H1 (cell line): ENCODE measurements around the gene CDK2. TPM values are rescaled to one million over a fixed set of nuclear protein-coding genes. Genes with fewer than 3 reads are reported as not detected.

Source experiments
- CTCF ChIA-PET: fragments of 300-600 bp; sonication (Branson Sonifier 250); formaldehyde crosslinking; loops from one replicate; lab custom pipeline; 2021; ENCODE audit not compliant: partially characterized antibody; lab: Charles Lee
- POLR2A ChIA-PET: fragments of 300-600 bp; sonication (Branson Sonifier 250); formaldehyde crosslinking; loops from one replicate; lab custom pipeline; 2021; ENCODE audit warnings: inconsistent platforms; ENCODE audit not compliant: partially characterized antibody; lab: Charles Lee
- DNase-seq, 2 experiments: peaks; one replicate each; pipeline versions ENCODE4 v3.0.0 to v3.0.0-alpha.2; 2010 to 2022; ENCODE audit warnings: low spot score in 2 of 2, low read depth in 1 of 2, mixed read lengths in 1 of 2
- FAIRE-seq: peaks from 2 replicates; lab custom pipeline; 2011; peaks lifted over from hg19 to GRCh38; lab: Jason Lieb, UNC
- H2AFZ ChIP-seq: 2 replicates; pipeline ENCODE4 v1.8.1; 2012; ENCODE audit warnings: low read length, inconsistent platforms
- H2AK5ac ChIP-seq: 2 replicates; pipeline ENCODE4 v1.6.1; 2013; ENCODE audit warnings: low read depth, low read length
- H2BK120ac ChIP-seq: replicated peaks from 2 replicates; pipeline ENCODE3; 2013; ENCODE audit warnings: low read depth, low read length, inconsistent platforms
- H2BK12ac ChIP-seq: 2 replicates; pipeline ENCODE4 v1.6.1; 2013; ENCODE audit warnings: low read depth, low read length
- H2BK15ac ChIP-seq: 2 replicates; pipeline ENCODE4 v1.6.1; 2013; ENCODE audit warnings: low read length
- H2BK20ac ChIP-seq: 2 replicates; pipeline ENCODE4 v1.6.1; 2013; ENCODE audit warnings: low read length
- H2BK5ac ChIP-seq: 2 replicates; pipeline ENCODE4 v1.6.1; 2013; ENCODE audit warnings: low read depth, low read length
- H3K14ac ChIP-seq: 2 replicates; pipeline ENCODE4 v1.6.1; 2013; ENCODE audit warnings: inconsistent platforms; ENCODE audit not compliant: insufficient read length
- H3K18ac ChIP-seq: 2 replicates; pipeline ENCODE4 v1.6.1; 2013; ENCODE audit warnings: low read length; ENCODE audit errors: extremely low read depth
- H3K23ac ChIP-seq: 2 replicates; pipeline ENCODE4 v1.6.1; 2013; ENCODE audit warnings: inconsistent platforms; ENCODE audit not compliant: insufficient read length
- H3K23me2 ChIP-seq: 2 replicates; pipeline ENCODE4 v1.6.1; 2013; ENCODE audit warnings: low read depth, low read length
- H3K27ac ChIP-seq: 2 replicates; pipeline ENCODE4 v1.6.1; 2011; ENCODE audit warnings: low read depth, low read length, inconsistent platforms
- H3K27me3 ChIP-seq, 4 experiments: replicated peaks in 1 of 4; 1 replicate in 1 of 4; 2 replicates in 3 of 4; pipeline versions ENCODE4 v1.6.1 to v1.8.1; 2011 to 2013; ENCODE audit warnings: low read length in 3 of 4, mild to moderate bottlenecking in 3 of 4, inconsistent platforms in 2 of 4, mixed read lengths in 2 of 4, moderate library complexity in 1 of 4; ENCODE audit not compliant: control insufficient read depth in 3 of 4, insufficient read depth in 3 of 4; ENCODE audit errors: extremely low read depth in 1 of 4
- H3K36me3 ChIP-seq, 4 experiments: 2 replicates each; pipeline versions ENCODE4 v1.6.1 to v1.8.1; 2011 to 2013; ENCODE audit warnings: mild to moderate bottlenecking in 4 of 4, low read length in 3 of 4, moderate library complexity in 2 of 4, control low read depth in 1 of 4, inconsistent platforms in 1 of 4; ENCODE audit not compliant: insufficient read depth in 4 of 4, control insufficient read depth in 2 of 4
- H3K4ac ChIP-seq: replicated peaks from 2 replicates; pipeline ENCODE3; 2013; ENCODE audit warnings: low read length, low read depth, mixed read lengths, inconsistent platforms; ENCODE audit not compliant: insufficient read length
- H3K4me1 ChIP-seq, 4 experiments: replicated peaks in 1 of 4; 1 replicate in 1 of 4; 2 replicates in 3 of 4; pipeline versions ENCODE4 v1.6.1 to v1.8.1; 2011 to 2013; ENCODE audit warnings: low read length in 3 of 4, inconsistent platforms in 2 of 4, mixed read lengths in 1 of 4; ENCODE audit not compliant: insufficient read depth in 4 of 4, control insufficient read depth in 3 of 4
- H3K4me2 ChIP-seq, 2 experiments: 2 replicates each; pipeline versions ENCODE4 v1.6.1 to v1.8.1; 2011 to 2013; ENCODE audit warnings: low read depth in 2 of 2, low read length in 2 of 2, control low read depth in 1 of 2, inconsistent platforms in 1 of 2, mild to moderate bottlenecking in 1 of 2; ENCODE audit not compliant: insufficient read depth in 1 of 2
- H3K4me3 ChIP-seq, 4 experiments: fragments of 200-600, 300-600 bp in 1 of 4; sonication (generic), shearing (Covaris generic), sonication (Bioruptor Twin) in 1 of 4; 2 replicates each; pipeline versions ENCODE4 v1.5.1 to v1.8.1; 2011 to 2016; ENCODE audit warnings: low read length in 4 of 4, low read depth in 3 of 4, control low read depth in 2 of 4, inconsistent platforms in 2 of 4, mild to moderate bottlenecking in 2 of 4, mixed read lengths in 1 of 4, moderate library complexity in 1 of 4; ENCODE audit not compliant: insufficient read depth in 2 of 4; ENCODE audit errors: extremely low read depth in 1 of 4
- H3K56ac ChIP-seq: replicated peaks from 2 replicates; pipeline ENCODE3; 2013; ENCODE audit warnings: low read depth, mild to moderate bottlenecking, mixed read lengths, low read length, inconsistent platforms; ENCODE audit not compliant: insufficient read length
- H3K79me1 ChIP-seq: 2 replicates; pipeline ENCODE4 v1.6.1; 2013; ENCODE audit warnings: low read depth, low read length, control low read depth
- H3K79me2 ChIP-seq, 2 experiments: 2 replicates each; pipeline versions ENCODE4 v1.6.1 to v1.8.1; 2012 to 2013; ENCODE audit warnings: low read length in 2 of 2, mild to moderate bottlenecking in 2 of 2, inconsistent platforms in 1 of 2; ENCODE audit not compliant: insufficient read depth in 2 of 2, control insufficient read depth in 1 of 2
- H3K9ac ChIP-seq, 4 experiments: replicated peaks in 1 of 4; 1 replicate in 1 of 4; 2 replicates in 3 of 4; pipeline versions ENCODE4 v1.6.1 to v1.8.1; 2011 to 2013; ENCODE audit warnings: low read depth in 3 of 4, low read length in 3 of 4, control low read depth in 2 of 4, mild to moderate bottlenecking in 2 of 4, moderate library complexity in 2 of 4, inconsistent platforms in 1 of 4; ENCODE audit errors: extremely low read depth in 1 of 4
- H3K9me3 ChIP-seq, 2 experiments: 2 replicates each; pipeline versions ENCODE4 v1.6.1 to v1.8.1; 2012 to 2013; ENCODE audit warnings: mild to moderate bottlenecking in 2 of 2, moderate library complexity in 2 of 2, control low read depth in 1 of 2, inconsistent platforms in 1 of 2, low read depth in 1 of 2, low read length in 1 of 2, mixed read lengths in 1 of 2; ENCODE audit not compliant: insufficient read depth in 2 of 2
- H4K20me1 ChIP-seq, 2 experiments: replicated peaks in 1 of 2; 2 replicates each; pipeline versions ENCODE3 to v1.8.1; 2011 to 2013; ENCODE audit warnings: inconsistent platforms in 2 of 2, low read length in 2 of 2, mild to moderate bottlenecking in 1 of 2; ENCODE audit not compliant: insufficient read depth in 2 of 2, control insufficient read depth in 1 of 2
- H4K5ac ChIP-seq: 2 replicates; pipeline ENCODE4 v1.6.1; 2013; ENCODE audit warnings: low read length, low read depth, mixed read lengths, inconsistent platforms; ENCODE audit not compliant: insufficient read length
- H4K8ac ChIP-seq: 2 replicates; pipeline ENCODE4 v1.8.0; 2013; ENCODE audit warnings: mild to moderate bottlenecking, moderate library complexity, low read length, inconsistent platforms; ENCODE audit not compliant: insufficient read depth; ENCODE audit errors: extremely low read depth
- H4K91ac ChIP-seq: replicated peaks from 2 replicates; pipeline ENCODE3; 2013; ENCODE audit warnings: low read length, mixed read lengths, inconsistent platforms; ENCODE audit not compliant: insufficient read length
- ASH2L ChIP-seq: fragments of 200-600, 300-600 bp; sonication (generic); IDR thresholded peaks from one replicate; pipeline ENCODE4 v1.7.1; 2017; ENCODE audit warnings: low read length
- BACH1 ChIP-seq: IDR thresholded peaks from 2 replicates; pipeline ENCODE4 v1.6.1; 2012; ENCODE audit warnings: low read length, improper control_type of control experiment
- POLR2A ChIP-seq, 2 experiments: IDR thresholded peaks; 1 replicate in 1 of 2; 2 replicates in 1 of 2; pipeline ENCODE4 v1.6.1; 2011; ENCODE audit warnings: low read depth in 2 of 2, low read length in 2 of 2, mild to moderate bottlenecking in 2 of 2; ENCODE audit errors: control extremely low read depth in 1 of 2
- SP1 ChIP-seq: IDR thresholded peaks from 2 replicates; pipeline ENCODE4 v1.6.1; 2011; ENCODE audit warnings: low read depth, low read length
- SP4 ChIP-seq: IDR thresholded peaks from 2 replicates; pipeline ENCODE4 v1.6.1; 2012; ENCODE audit warnings: low read length, inconsistent platforms
- SUZ12 ChIP-seq: fragments of 200-600 bp; sonication (generic); IDR thresholded peaks from 2 replicates; pipeline ENCODE4 v1.6.1; 2012; ENCODE audit warnings: mild to moderate bottlenecking, inconsistent platforms, low read length, moderate library complexity, mixed read lengths
- TAF1 ChIP-seq: IDR thresholded peaks from 2 replicates; pipeline ENCODE4 v1.6.1; 2011; ENCODE audit warnings: mild to moderate bottlenecking, low read depth, low read length
- TCF12 ChIP-seq: IDR thresholded peaks from 2 replicates; pipeline ENCODE4 v1.6.1; 2011; ENCODE audit warnings: low read depth, mild to moderate bottlenecking, low read length
- WGBS, 2 experiments: shearing (Covaris generic) in 1 of 2; methylation state at CpG; one replicate each; pipeline versions ENCODE4 v1.1.6 to v1.1.7; 2013 to 2015; ENCODE audit warnings: low lambda C conversion rate in 2 of 2, mixed read lengths in 2 of 2, inconsistent platforms in 1 of 2, low coverage in 1 of 2, missing lambda C conversion rate in 1 of 2; ENCODE audit not compliant: insufficient replicate concordance in 2 of 2, insufficient coverage in 1 of 2, insufficient read length in 1 of 2; ENCODE audit errors: extremely low coverage in 1 of 2, missing lambda C conversion rate in 1 of 2; 5-methylcytosine and 5-hydroxymethylcytosine counted together
- long read RNA-seq, 2 experiments: library from RNA in 1 of 2; library from capped mRNA in 1 of 2; stranded (forward); transcript quantifications; one replicate each; pipeline ENCODE4 v2.0.0, GENCODE V29; 2021; ENCODE audit warnings: inconsistent platforms in 1 of 2
- polyA minus RNA-seq, 3 experiments: library from RNA; depleted of rRNA, polyadenylated mRNA; stranded (reverse); fragments of >200 nt; gene quantifications; 1 replicate in 2 of 3; 2 replicates in 1 of 3; pipeline ENCODE4 v1.2.3, GENCODE V29; 2011
- polyA plus RNA-seq, 7 experiments: library from polyadenylated mRNA; depleted of rRNA in 3 of 7; stranded (reverse) in 5 of 7; unstranded in 2 of 7; fragments of >200 nt in 5 of 7; fragments of 200-250 nt in 2 of 7; gene quantifications; 1 replicate in 5 of 7; 2 replicates in 1 of 7; 4 replicates in 1 of 7; pipeline versions ENCODE4 v1.2.1 to v1.2.3, GENCODE V29; 2011 to 2013; ENCODE audit warnings: missing spikeins in 2 of 7, mixed read lengths in 2 of 7
- total RNA-seq: library from RNA; stranded (reverse); fragmentation: NEBNext Ultra II Directional; extraction: Animal tissue kit (Norgen Biotek cat#: 25700); gene quantifications from 2 replicates; pipeline ENCODE4 v1.2.1, GENCODE V29; 2021
- TF ChIP-seq, protein P1 (sequence below): IDR thresholded peaks from 2 replicates; pipeline ENCODE4 v1.6.1; 2012; ENCODE audit warnings: inconsistent platforms

The CDK2 gene
- 41.7 and 42.5 TPM in 2 replicates for total RNA-seq
- polyA plus RNA-seq (2011; rRNA removed) = 39.4 and 41.6 TPM in 2 replicates
- 45.7 TPM for polyA plus RNA-seq (2011; cell fraction: cytosol; rRNA removed)
- 79.8 TPM for polyA plus RNA-seq (2011; cell fraction: nucleus; rRNA removed)
- polyA plus RNA-seq (2012, experiment 1 of 2) = 49.9 to 51.7 TPM (median 51.1 TPM) in 4 replicates
- polyA plus RNA-seq (2012, experiment 2 of 2) = 24.2 TPM
- 34.7 TPM for polyA plus RNA-seq (2013, experiment 1 of 2)
- 34.4 TPM for polyA plus RNA-seq (2013, experiment 2 of 2)
- polyA minus RNA-seq (2011; rRNA and poly(A)+ RNA removed) = 54.2 and 61.6 TPM in 2 replicates
- 28.5 TPM for polyA minus RNA-seq (2011; cell fraction: cytosol; rRNA and poly(A)+ RNA removed)
- polyA minus RNA-seq (2011; cell fraction: nucleus; rRNA and poly(A)+ RNA removed) = 24.8 TPM
- long read RNA-seq, experiment 1, partial matches to known transcripts = 3 of 10 reads
- long read RNA-seq, experiment 1, other reads (novel, unspliced or antisense) = 3 of 10 reads
- long read RNA-seq, experiment 2, transcript CDK2-201 (7 exons, 2,296 nt) = major isoform, 16 of 16 reads
- long read RNA-seq, experiment 2, partial matches to known transcripts = 0 of 16 reads
- long read RNA-seq, experiment 2, other reads (novel, unspliced or antisense) = 0 of 16 reads

DNA sequence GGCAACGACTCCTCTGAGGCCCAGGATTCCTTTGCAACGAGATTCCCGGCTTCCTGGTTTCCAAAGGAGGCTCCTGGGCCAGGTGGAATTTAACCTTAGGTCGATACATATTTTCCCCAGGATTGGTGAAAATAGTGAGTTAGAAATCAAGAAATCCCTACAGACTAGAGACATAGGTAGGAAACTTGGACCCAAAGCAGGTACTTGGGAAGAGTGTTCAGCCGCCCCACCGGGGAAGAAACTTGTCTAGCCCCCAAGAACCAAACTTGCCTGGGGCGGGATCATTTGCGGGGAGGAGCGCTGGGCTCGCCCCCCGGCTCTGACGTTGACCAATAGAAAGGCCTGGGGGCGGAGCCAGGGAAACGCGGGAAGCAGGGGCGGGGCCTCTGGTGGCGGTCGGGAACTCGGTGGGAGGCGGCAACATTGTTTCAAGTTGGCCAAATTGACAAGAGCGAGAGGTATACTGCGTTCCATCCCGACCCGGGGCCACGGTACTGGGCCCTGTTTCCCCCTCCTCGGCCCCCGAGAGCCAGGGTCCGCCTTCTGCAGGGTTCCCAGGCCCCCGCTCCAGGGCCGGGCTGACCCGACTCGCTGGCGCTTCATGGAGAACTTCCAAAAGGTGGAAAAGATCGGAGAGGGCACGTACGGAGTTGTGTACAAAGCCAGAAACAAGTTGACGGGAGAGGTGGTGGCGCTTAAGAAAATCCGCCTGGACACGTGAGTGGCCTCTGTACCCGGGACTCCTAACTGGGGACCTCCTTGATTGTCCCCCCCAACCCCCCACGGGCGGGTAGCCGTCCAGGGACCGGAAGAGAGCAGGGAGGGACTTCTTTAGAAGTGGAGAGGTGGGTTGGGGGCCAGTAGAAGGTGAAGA is at the start of gene CDK2:
Gene CDK2, plus strand, starts transcription at position 423 of the 874 bp plus-strand sequence. Its CDS starts 179 bp downstream, at position 602.
- Histone ChIP-seq H2BK15ac (no peak within 1 kb of the TSS), H3K27ac (peak within 1 kb of the TSS; percentile 51; the same call in 1 of the 2 replicates), H2BK20ac (no peak within 1 kb of the TSS), H3K27me3 (no peaks in the 10 kb centered on the region), H4K5ac (no peak within 1 kb of the TSS), H3K23ac (no peak within 1 kb of the TSS), H3K56ac (no peak within 1 kb of the TSS), H3K23me2 (peaks cover 12% of the 10 kb centered on the region; the same call in 1 of the 2 replicates), H2BK120ac (no peak within 1 kb of the TSS), H3K79me2 (peaks cover 3 to 18% of the 10 kb centered on the region in 2 experiments; a peak in 3 of 4 replicates), H3K4me1 (peaks cover 2 to 13% (median 5%) of the 10 kb centered on the region in 4 experiments), H3K9me3 (no peaks in the 10 kb centered on the region), H3K4ac (no peak within 1 kb of the TSS), H3K4me2 (peak within 1 kb of the TSS; percentile 78 to 90), H2BK12ac (peak within 1 kb of the TSS; percentile 75), H3K4me3 (peak within 1 kb of the TSS; percentile 78 to 93 (median 88)), H3K79me1 (peaks cover 2% of the 10 kb centered on the region; the same call in 1 of the 2 replicates), H3K9ac (peak within 1 kb of the TSS; percentile 70 to 83 (median 76)), H2AFZ (peak within 1 kb of the TSS; percentile 33; the same call in 1 of the 2 replicates), H2BK5ac (peak within 1 kb of the TSS; percentile 75; the same call in 1 of the 2 replicates), H4K91ac (no peak within 1 kb of the TSS), H3K18ac (peak within 1 kb of the TSS; percentile 62), H3K36me3 (peaks cover 2 to 27% (median 14%) of the 10 kb centered on the region in 4 experiments; a peak in 5 of 8 replicates), H4K8ac (peak within 1 kb of the TSS; percentile 69; the same call in 1 of the 2 replicates), H2AK5ac (no peak within 1 kb of the TSS), H3K14ac (no peak within 1 kb of the TSS), H4K20me1 (no peaks in the 10 kb centered on the region)
- POLR2A ChIA-PET = interaction anchor here (0.6 to 2.1 kb wide), 8 partner anchors 8 to 222 kb away, joined by 3 to 6 read pairs (median 4); partner anchors contain the start of gene SUOX
- FAIRE-seq = no peak
- DNase-seq = peak in 1 of 2 experiments; percentile 98
- CTCF ChIA-PET = interaction anchor here (0.6 to 1.4 kb wide), 3 partner anchors 36 to 1040 kb away, joined by 3 to 5 read pairs (median 3); no protein-coding TSS in a partner anchor
- WGBS, 2 experiments = 2% methylated on average over 37 of the region's 45 CpGs; no CpG with 5 or more reads in 1 of the 2 experiments
- TF ChIP-seq TCF12 (no peak), SUZ12 (no peak), SP4 (0 out of 2 replicates have a peak, but pooled peaks have one; percentile 7), POLR2A (IDR thresholded peaks at IDR 0.05; ENCODE audit: control extremely low read depth in 1 of 2, low read depth in 2 of 2, low read length in 2 of 2) (peak; percentile 31 to 73), TAF1 (peak; percentile 64), BACH1 (no peak), SP1 (peak; percentile 74), ASH2L (peak; percentile 13)
- TF ChIP-seq, protein P1, sequence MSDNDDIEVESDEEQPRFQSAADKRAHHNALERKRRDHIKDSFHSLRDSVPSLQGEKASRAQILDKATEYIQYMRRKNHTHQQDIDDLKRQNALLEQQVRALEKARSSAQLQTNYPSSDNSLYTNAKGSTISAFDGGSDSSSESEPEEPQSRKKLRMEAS = no peak
